Epithelial cell of alveolus of lung (primary cell): Measurements from ENCODE around the gene RNASEH2A. TPM values are rescaled to one million over a fixed set of nuclear protein-coding genes. Genes with fewer than 3 reads are reported as not detected.

Source experiments
- total RNA-seq: library from RNA; depleted of rRNA; stranded (reverse); fragments of >200 nt; gene quantifications from 2 replicates; pipeline ENCODE4 v1.2.1, GENCODE V29; 2015

The RNASEH2A gene
- total RNA-seq: 13.5 and 45.0 TPM in 2 replicates

GRCh38 chr19:12806242-12807081 is at the start of gene RNASEH2A:
Gene RNASEH2A (plus strand): TSS chr19:12806584. CDS start chr19:12806674, 90 bp downstream.

GRCh38 chr19:12774588-12775555 is 31.5 kb upstream of the RNASEH2A start, which contains the start of gene HOOK2:
Gene HOOK2 (minus strand): TSS chr19:12775552. CDS start chr19:12775449, 103 bp downstream.

GRCh38 chr19:12791345-12792050 is 14.9 kb upstream of the RNASEH2A start, which contains the start of gene JUNB:
Gene JUNB (plus strand): TSS chr19:12791486. CDS start chr19:12791772, 286 bp downstream.

GRCh38 chr19:12801466-12802266 is 4.7 kb upstream of the RNASEH2A start, which contains the start of the genes PRDX2 and THSD8:
Gene PRDX2 (minus strand): TSS chr19:12801800. CDS start chr19:12801261, 539 bp downstream.
Gene THSD8 (plus strand): TSS chr19:12802069. CDS start chr19:12802072, 3 bp downstream.

GRCh38 chr19:12834566-12834943 is 28.2 kb downstream of the RNASEH2A start, which contains the start of gene RTBDN:
Gene RTBDN (minus strand): TSS chr19:12834579. CDS start chr19:12829979, 4,600 bp downstream.

GRCh38 chr19:12838182-12838885 is 31.9 kb downstream of the RNASEH2A start, which contains the start of gene MAST1:
Gene MAST1 (plus strand): TSS chr19:12838515. CDS start chr19:12838573, 58 bp downstream.

Other genes starting within 250 kb of the RNASEH2A start
- 4.1 and 15.3 TPM in 2 replicates for gene ZNF490, start 195.8 kb upstream of the RNASEH2A start, total RNA-seq
- gene ZNF791, start 195.7 kb upstream of the RNASEH2A start, total RNA-seq: 6.5 and 15.3 TPM in 2 replicates
- 44.5 and 81.8 TPM in 2 replicates for gene MAN2B1, start 139.8 kb upstream of the RNASEH2A start, total RNA-seq
- gene WDR83, start 139.8 kb upstream of the RNASEH2A start, total RNA-seq: 8.0 and 12.1 TPM in 2 replicates
- gene DHPS, start 124.7 kb upstream of the RNASEH2A start, total RNA-seq: 62.4 and 124 TPM in 2 replicates
- not detected in 2 replicates for gene GNG14, start 118.6 kb upstream of the RNASEH2A start, total RNA-seq
- 8.8 and 11.5 TPM in 2 replicates for gene FBXW9, start 110.0 kb upstream of the RNASEH2A start, total RNA-seq
- 34.3 and 47.7 TPM in 2 replicates for gene TNPO2, start 82.7 kb upstream of the RNASEH2A start, total RNA-seq
- 353 and 355 TPM in 2 replicates for gene TRIR, start 71.9 kb upstream of the RNASEH2A start, total RNA-seq
- 61.8 and 80.8 TPM in 2 replicates for gene GET3, start 69.1 kb upstream of the RNASEH2A start, total RNA-seq
- gene BEST2, start 54.8 kb upstream of the RNASEH2A start, total RNA-seq: 1.8 TPM in 1 of 2 replicates, not detected in the other
- gene HOOK2, start 31.0 kb upstream of the RNASEH2A start, total RNA-seq: 8.8 and 19.0 TPM in 2 replicates
- 398 and 481 TPM in 2 replicates for gene JUNB, start 15.1 kb upstream of the RNASEH2A start, total RNA-seq
- gene PRDX2, start 4.8 kb upstream of the RNASEH2A start, total RNA-seq: 454 and 460 TPM in 2 replicates
- not detected in 2 replicates for gene THSD8, start 4.5 kb upstream of the RNASEH2A start, total RNA-seq
- not detected in 2 replicates for gene RTBDN, start 28.0 kb downstream of the RNASEH2A start, total RNA-seq
- gene MAST1, start 31.9 kb downstream of the RNASEH2A start, total RNA-seq: under 0.01 and 0.88 TPM in 2 replicates
- gene DNASE2, start 74.9 kb downstream of the RNASEH2A start, total RNA-seq: 26.4 and 55.3 TPM in 2 replicates
- gene KLF1, start 80.6 kb downstream of the RNASEH2A start, total RNA-seq: not detected in 2 replicates
- gene GCDH, start 84.6 kb downstream of the RNASEH2A start, total RNA-seq: 22.6 and 40.1 TPM in 2 replicates
- 0.56 TPM in 1 of 2 replicates, not detected in the other for gene SYCE2, start 112.7 kb downstream of the RNASEH2A start, total RNA-seq
- 60.8 and 78.4 TPM in 2 replicates for gene FARSA, start 127.1 kb downstream of the RNASEH2A start, total RNA-seq
- gene CALR, start 132.0 kb downstream of the RNASEH2A start, total RNA-seq: 932 and 1,873 TPM in 2 replicates
- 107 and 111 TPM in 2 replicates for gene RAD23A, start 139.3 kb downstream of the RNASEH2A start, total RNA-seq
- gene GADD45GIP1, start 150.6 kb downstream of the RNASEH2A start, total RNA-seq: 54.9 and 63.6 TPM in 2 replicates
- not detected in 2 replicates for gene DAND5, start 163.0 kb downstream of the RNASEH2A start, total RNA-seq
- 33.9 and 97.1 TPM in 2 replicates for gene NFIX, start 188.9 kb downstream of the RNASEH2A start, total RNA-seq